Fibroblast of lung (primary cell): Measurements from ENCODE around the gene ZNF492. TPM values are rescaled to one million over a fixed set of nuclear protein-coding genes. Genes with fewer than 3 reads are reported as not detected.

Experiments
- DNase-seq, 2 donors: peaks; one replicate each; pipeline versions ENCODE4 v3.0.0 to v3.0.0-alpha.2; 2010; ENCODE audit warnings: low read depth in 2 of 2
- H2AFZ ChIP-seq: 2 replicates; pipeline ENCODE4 v1.5.1; 2012; ENCODE audit warnings: low read length, control low read depth, inconsistent platforms
- H3K27ac ChIP-seq: 2 replicates; pipeline ENCODE4 v1.5.1; 2011; ENCODE audit warnings: low read length, control low read depth; ENCODE audit not compliant: insufficient read depth
- H3K27me3 ChIP-seq: 2 replicates; pipeline ENCODE4 v1.5.1; 2011; ENCODE audit warnings: mild to moderate bottlenecking, low read length; ENCODE audit not compliant: control insufficient read depth, insufficient read depth
- H3K36me3 ChIP-seq: 2 replicates; pipeline ENCODE4 v1.5.1; 2011; ENCODE audit warnings: low read length; ENCODE audit not compliant: control insufficient read depth, insufficient read depth
- H3K4me1 ChIP-seq: 2 replicates; pipeline ENCODE4 v1.5.1; 2011; ENCODE audit warnings: low read length; ENCODE audit not compliant: control insufficient read depth, insufficient read depth; ENCODE audit errors: extremely low read depth
- H3K4me2 ChIP-seq: 2 replicates; pipeline ENCODE4 v1.5.1; 2011; ENCODE audit warnings: low read length, control low read depth; ENCODE audit not compliant: insufficient read depth; ENCODE audit errors: extremely low read depth
- H3K4me3 ChIP-seq, 4 experiments: fragments of 200-600 bp in 1 of 4; sonication (generic) in 1 of 4; replicated peaks in 1 of 4; 2 replicates each; pipeline ENCODE4 v1.5.1; 2011 to 2016; ENCODE audit warnings: low read length in 4 of 4, low read depth in 3 of 4, mild to moderate bottlenecking in 3 of 4, control low read depth in 2 of 4, inconsistent platforms in 1 of 4, mixed read lengths in 1 of 4; ENCODE audit not compliant: insufficient read depth in 1 of 4; ENCODE audit errors: control extremely low read depth in 1 of 4
- H3K79me2 ChIP-seq: 2 replicates; pipeline ENCODE4 v1.5.1; 2012; ENCODE audit warnings: mild to moderate bottlenecking, low read length, inconsistent platforms; ENCODE audit not compliant: control insufficient read depth, insufficient read depth
- H3K9ac ChIP-seq: 2 replicates; pipeline ENCODE4 v1.5.1; 2011; ENCODE audit warnings: mild to moderate bottlenecking, low read length, control low read depth; ENCODE audit not compliant: insufficient read depth
- H3K9me3 ChIP-seq: 2 replicates; pipeline ENCODE4 v1.5.1; 2012; ENCODE audit warnings: low read depth, low read length; ENCODE audit not compliant: control insufficient read depth, insufficient read depth
- H4K20me1 ChIP-seq: 2 replicates; pipeline ENCODE4 v1.5.1; 2011; ENCODE audit warnings: low read length; ENCODE audit not compliant: control insufficient read depth, insufficient read depth; ENCODE audit errors: extremely low read depth
- EZH2 ChIP-seq: IDR thresholded peaks from 2 replicates; pipeline ENCODE4 v1.5.1; 2012; ENCODE audit warnings: low read length, control low read depth, mild to moderate bottlenecking; ENCODE audit errors: missing control alignments
- polyA plus RNA-seq, 2 donors: library from polyadenylated mRNA; depleted of rRNA in 1 of 2; stranded (reverse) in 1 of 2; unstranded in 1 of 2; fragments of >200 nt; gene quantifications; 2 replicates each; pipeline ENCODE4 v1.2.1, GENCODE V29; 2011 to 2012; ENCODE audit warnings: missing spikeins in 1 of 2
- total RNA-seq: library from RNA; depleted of rRNA; stranded (reverse); fragments of >200 nt; gene quantifications from 2 replicates; pipeline ENCODE4 v1.2.1, GENCODE V29; 2014
- TF ChIP-seq, protein P1 (sequence below), 2 donors: IDR thresholded peaks in 1 of 2; conservative IDR thresholded peaks in 1 of 2; 1 replicate in 1 of 2; 2 replicates in 1 of 2; pipeline ENCODE4 v1.5.1; 2011 to 2012; ENCODE audit warnings: low read length in 2 of 2, control low read depth in 1 of 2, inconsistent platforms in 1 of 2, low read depth in 1 of 2, mild to moderate bottlenecking in 1 of 2

ZNF492 gene
- total and polyA plus RNA-seq, 2 donors (not counting 1 experiment from before 2014, with no cell fraction given), result 0.28 to 0.50 TPM

DNA sequence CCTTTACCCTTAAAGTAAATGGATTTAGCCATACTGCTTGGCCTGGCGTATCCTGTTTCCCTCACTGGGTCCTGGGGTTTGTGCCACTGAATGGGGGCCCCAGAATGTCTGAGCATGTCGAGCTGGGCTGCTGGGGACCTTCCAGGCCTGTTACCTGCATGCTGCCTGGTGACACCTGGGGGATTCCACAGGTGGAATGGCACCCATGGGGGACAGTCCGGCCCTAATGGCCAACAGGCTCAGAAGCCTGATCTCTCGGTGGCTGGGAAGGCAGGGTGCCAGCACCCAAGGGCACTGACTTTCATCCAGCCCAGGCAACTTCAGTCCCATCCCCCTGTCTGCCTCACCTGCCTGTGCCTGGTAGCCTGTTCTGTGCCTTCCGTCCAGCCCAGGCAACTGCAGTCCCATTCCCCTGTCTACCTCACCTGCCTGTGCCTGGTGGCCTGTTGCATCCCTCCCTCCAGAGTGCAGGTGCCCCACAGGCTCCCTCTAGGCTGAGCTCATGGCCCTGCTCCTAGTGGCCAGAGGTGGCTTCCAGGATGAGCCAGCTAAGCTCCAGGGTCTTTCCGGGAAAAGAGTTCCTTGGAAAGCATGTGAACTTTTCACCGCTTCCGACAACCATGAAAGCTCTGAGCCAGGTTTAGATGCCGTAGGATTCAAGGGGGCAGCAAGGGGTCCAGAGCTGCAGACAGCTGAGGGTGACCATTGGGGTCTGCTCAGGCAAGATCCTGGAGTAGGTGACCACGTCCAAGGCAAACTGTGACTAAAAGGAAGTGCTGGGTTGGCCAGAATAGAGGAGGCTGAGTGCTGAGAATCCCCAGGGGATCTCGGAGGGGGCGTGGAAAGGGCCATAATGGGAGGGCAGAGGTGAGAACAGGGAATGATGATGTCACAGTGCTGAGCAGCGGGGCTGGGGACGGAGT lies 30.3 kb upstream of the ZNF492 start:
- H3K9me3 ChIP-seq, result no peaks in the 10 kb centered on the region
- no peak for DNase-seq

DNA sequence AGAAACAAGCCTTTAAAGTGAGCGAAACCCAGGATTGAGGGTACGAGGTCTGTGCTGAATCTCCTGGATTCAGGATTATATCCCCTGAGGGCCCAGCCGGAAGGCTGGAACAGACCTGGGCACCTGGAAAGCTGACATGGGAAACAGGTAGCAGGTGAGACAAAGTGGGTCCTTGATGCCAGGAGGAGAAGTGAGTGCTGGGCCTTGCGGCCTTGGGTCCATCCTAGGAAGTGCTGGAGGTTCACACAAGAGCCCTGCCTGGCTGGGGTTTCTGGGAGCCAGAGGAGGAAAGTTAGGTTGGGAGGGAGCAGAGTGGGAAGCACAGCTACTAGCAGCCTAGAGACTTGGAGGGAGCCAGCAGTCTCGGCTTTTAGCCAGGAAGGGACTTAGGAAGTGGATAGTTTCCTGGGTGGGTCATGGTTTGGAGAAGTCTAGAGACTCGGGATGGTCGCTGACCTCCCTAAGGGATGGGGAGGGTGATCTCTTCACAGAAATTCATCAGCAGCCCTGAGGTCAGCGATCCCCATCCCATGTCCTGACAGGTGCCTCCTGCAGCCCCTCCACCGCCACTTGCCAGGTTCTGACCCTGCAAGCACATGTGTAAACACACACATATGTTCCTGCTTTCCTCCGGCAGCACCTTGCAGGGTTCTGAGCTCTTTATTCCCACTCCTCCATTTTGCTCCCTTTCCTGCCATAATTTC lies 29.4 kb upstream of the ZNF492 start:
- TF ChIP-seq EZH2, result no peak
- TF ChIP-seq, protein P1, sequence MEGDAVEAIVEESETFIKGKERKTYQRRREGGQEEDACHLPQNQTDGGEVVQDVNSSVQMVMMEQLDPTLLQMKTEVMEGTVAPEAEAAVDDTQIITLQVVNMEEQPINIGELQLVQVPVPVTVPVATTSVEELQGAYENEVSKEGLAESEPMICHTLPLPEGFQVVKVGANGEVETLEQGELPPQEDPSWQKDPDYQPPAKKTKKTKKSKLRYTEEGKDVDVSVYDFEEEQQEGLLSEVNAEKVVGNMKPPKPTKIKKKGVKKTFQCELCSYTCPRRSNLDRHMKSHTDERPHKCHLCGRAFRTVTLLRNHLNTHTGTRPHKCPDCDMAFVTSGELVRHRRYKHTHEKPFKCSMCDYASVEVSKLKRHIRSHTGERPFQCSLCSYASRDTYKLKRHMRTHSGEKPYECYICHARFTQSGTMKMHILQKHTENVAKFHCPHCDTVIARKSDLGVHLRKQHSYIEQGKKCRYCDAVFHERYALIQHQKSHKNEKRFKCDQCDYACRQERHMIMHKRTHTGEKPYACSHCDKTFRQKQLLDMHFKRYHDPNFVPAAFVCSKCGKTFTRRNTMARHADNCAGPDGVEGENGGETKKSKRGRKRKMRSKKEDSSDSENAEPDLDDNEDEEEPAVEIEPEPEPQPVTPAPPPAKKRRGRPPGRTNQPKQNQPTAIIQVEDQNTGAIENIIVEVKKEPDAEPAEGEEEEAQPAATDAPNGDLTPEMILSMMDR (conservative IDR thresholded peaks at IDR 0.05 in 1 of 2, IDR thresholded peaks at IDR 0.05 in 1 of 2; ENCODE audit: low read depth in 1 of 2, low read length in 2 of 2), result no peak
- H4K20me1 ChIP-seq, result no peaks in the 10 kb centered on the region
- DNase-seq, result no peak

More for the DNA sequence above, 30.3 kb upstream of the ZNF492 start:
- no peaks in the 10 kb centered on the region for H4K20me1 ChIP-seq
- H3K9ac ChIP-seq, result no peak overlapping the region
- no peak overlapping the region for H2AFZ ChIP-seq
- TF ChIP-seq EZH2, result no peak
- TF ChIP-seq, protein P1 (conservative IDR thresholded peaks at IDR 0.05 in 1 of 2, IDR thresholded peaks at IDR 0.05 in 1 of 2; ENCODE audit: low read depth in 1 of 2, low read length in 2 of 2), result no peak
- H3K4me1 ChIP-seq, result no peaks in the 10 kb centered on the region
- no peak overlapping the region for H3K4me2 ChIP-seq
- H3K36me3 ChIP-seq, result no peaks in the 10 kb centered on the region
- H3K27me3 ChIP-seq, result no peaks in the 10 kb centered on the region
- H3K4me3 ChIP-seq, result no peak overlapping the region
- no peak overlapping the region for H3K27ac ChIP-seq
- no peaks in the 10 kb centered on the region for H3K79me2 ChIP-seq

More for the DNA sequence above, 29.4 kb upstream of the ZNF492 start:
- Histone ChIP-seq H2AFZ (no peak overlapping the region), H3K9ac (no peak overlapping the region), H3K36me3 (no peaks in the 10 kb centered on the region), H3K79me2 (no peaks in the 10 kb centered on the region), H3K4me3 (no peak overlapping the region), H3K4me2 (no peak overlapping the region), H3K4me1 (no peaks in the 10 kb centered on the region), H3K9me3 (no peaks in the 10 kb centered on the region), H3K27ac (no peak overlapping the region), H3K27me3 (no peaks in the 10 kb centered on the region)
